Liver (tissue), 9 donors: ENCODE data around the gene DDX42. TPM values are rescaled to one million over a fixed set of nuclear protein-coding genes. Genes with fewer than 3 reads are reported as not detected.

Source experiments
- DNase-seq: peaks from one replicate; pipeline ENCODE4 v3.0.0-alpha.2; 2017; ENCODE audit warnings: low spot score
- H3K27ac ChIP-seq, 2 donors: one replicate each; pipeline ENCODE4 v1.7.0; 2013; ENCODE audit warnings: inconsistent platforms in 2 of 2, low read length in 2 of 2, control low read depth in 1 of 2, low read depth in 1 of 2, mild to moderate bottlenecking in 1 of 2
- H3K27me3 ChIP-seq, 4 donors: one replicate each; pipeline versions ENCODE4 v1.6.1 to v1.7.0; 2013; ENCODE audit warnings: low read length in 3 of 4, inconsistent platforms in 1 of 4, mild to moderate bottlenecking in 1 of 4, moderate library complexity in 1 of 4; ENCODE audit not compliant: control insufficient read depth in 4 of 4, insufficient read depth in 4 of 4
- H3K36me3 ChIP-seq, 4 donors: one replicate each; pipeline versions ENCODE4 v1.6.1 to v1.7.0; 2013; ENCODE audit warnings: low read length in 3 of 4, mild to moderate bottlenecking in 3 of 4, low read depth in 1 of 4, moderate library complexity in 1 of 4; ENCODE audit not compliant: control insufficient read depth in 4 of 4, insufficient read depth in 3 of 4
- H3K4me1 ChIP-seq, 4 donors: one replicate each; pipeline versions ENCODE4 v1.6.1 to v1.7.0; 2013; ENCODE audit warnings: low read length in 3 of 4, mild to moderate bottlenecking in 3 of 4, moderate library complexity in 1 of 4; ENCODE audit not compliant: control insufficient read depth in 4 of 4, insufficient read depth in 4 of 4
- H3K4me3 ChIP-seq, 3 donors: one replicate each; pipeline versions ENCODE4 v1.6.1 to v1.7.0; 2013; ENCODE audit warnings: low read length in 3 of 3, control low read depth in 1 of 3, low read depth in 1 of 3, mild to moderate bottlenecking in 1 of 3
- H3K9ac ChIP-seq, 2 donors: one replicate each; pipeline ENCODE4 v1.7.0; 2013; ENCODE audit warnings: low read length in 2 of 2, mild to moderate bottlenecking in 2 of 2, moderate library complexity in 2 of 2, control low read depth in 1 of 2, low read depth in 1 of 2
- H3K9me3 ChIP-seq, 4 donors: one replicate each; pipeline versions ENCODE4 v1.6.1 to v1.7.0; 2013; ENCODE audit warnings: low read length in 3 of 4; ENCODE audit not compliant: control insufficient read depth in 4 of 4
- ATF3 ChIP-seq: IDR thresholded peaks from 2 replicates; pipeline ENCODE4 v1.6.1; 2016; ENCODE audit warnings: antibody characterized with exemption
- CTCF ChIP-seq: fragments of 150-350 bp; IDR thresholded peaks from 2 replicates; pipeline ENCODE4 v1.5.1; 2017; ENCODE audit warnings: improper control_type of control experiment, low read depth, low read length; ENCODE audit not compliant: missing input control
- EGR1 ChIP-seq, 2 donors: IDR thresholded peaks; 2 replicates each; pipeline ENCODE4 v1.6.1; 2016 to 2018; ENCODE audit warnings: antibody characterized with exemption in 2 of 2, low read depth in 2 of 2
- FOXA1 ChIP-seq: IDR thresholded peaks from 2 replicates; pipeline ENCODE4 v1.6.1; 2016; ENCODE audit warnings: antibody characterized with exemption
- FOXA2 ChIP-seq: IDR thresholded peaks from 2 replicates; pipeline ENCODE4 v1.6.1; 2016; ENCODE audit warnings: antibody characterized with exemption
- HNF4A ChIP-seq, 2 donors: conservative IDR thresholded peaks; 2 replicates each; pipeline ENCODE4 v1.6.1; 2016; ENCODE audit warnings: antibody characterized with exemption in 2 of 2, mild to moderate bottlenecking in 2 of 2
- HNF4G ChIP-seq: IDR thresholded peaks from 2 replicates; pipeline ENCODE4 v1.6.1; 2016; ENCODE audit warnings: antibody characterized with exemption
- JUND ChIP-seq, 2 donors: IDR thresholded peaks; 2 replicates each; pipeline ENCODE4 v1.6.1; 2016; ENCODE audit warnings: antibody characterized with exemption in 2 of 2
- MAX ChIP-seq: IDR thresholded peaks from 2 replicates; pipeline ENCODE4 v1.6.1; 2016; ENCODE audit warnings: antibody characterized with exemption
- NR2F2 ChIP-seq: IDR thresholded peaks from 2 replicates; pipeline ENCODE4 v1.6.1; 2016; ENCODE audit warnings: antibody characterized with exemption
- RAD21 ChIP-seq, 2 donors: IDR thresholded peaks; 2 replicates each; pipeline ENCODE4 v1.6.1; 2016; ENCODE audit warnings: antibody characterized with exemption in 2 of 2, mild to moderate bottlenecking in 2 of 2
- REST ChIP-seq: IDR thresholded peaks from 2 replicates; pipeline ENCODE4 v1.6.1; 2016; ENCODE audit warnings: antibody characterized with exemption, mild to moderate bottlenecking
- RXRA ChIP-seq, 2 donors: IDR thresholded peaks; 2 replicates each; pipeline ENCODE4 v1.6.1; 2017 to 2018; ENCODE audit warnings: antibody characterized with exemption in 2 of 2, mild to moderate bottlenecking in 1 of 2
- SP1 ChIP-seq: IDR thresholded peaks from 2 replicates; pipeline ENCODE4 v1.6.1; 2018; ENCODE audit warnings: antibody characterized with exemption, mild to moderate bottlenecking
- TAF1 ChIP-seq: conservative IDR thresholded peaks from 2 replicates; pipeline ENCODE4 v1.6.1; 2016; ENCODE audit warnings: antibody characterized with exemption, mild to moderate bottlenecking
- YY1 ChIP-seq: IDR thresholded peaks from 2 replicates; pipeline ENCODE4 v1.6.1; 2016; ENCODE audit warnings: antibody characterized with exemption, mild to moderate bottlenecking
- ZBTB33 ChIP-seq: IDR thresholded peaks from 2 replicates; pipeline ENCODE4 v1.6.1; 2016; ENCODE audit warnings: antibody characterized with exemption
- WGBS: extraction: QIAGEN DNeasy Blood & Tissue Kit; methylation state at CpG from one replicate; pipeline ENCODE4 v1.1.7; 2013; 5-methylcytosine and 5-hydroxymethylcytosine counted together
- polyA plus RNA-seq, 2 donors: library from polyadenylated mRNA; stranded (reverse) in 1 of 2; unstranded in 1 of 2; fragments of 200-250 nt in 1 of 2; fragments of >200 nt in 1 of 2; fragmentation: Nextera tagmentation in 1 of 2; extraction: Ambion mirVana in 1 of 2; gene quantifications; one replicate each; pipeline versions ENCODE4 v1.2.1 to v1.2.3, GENCODE V29; 2013 to 2015
- total RNA-seq, 2 donors: library from RNA; depleted of rRNA; stranded (reverse); fragments of >200 nt; gene quantifications; one replicate each; pipeline ENCODE4 v1.2.3, GENCODE V29; 2014
- donor health status: healthy.
- donor health status: healthy.
- donor health status: healthy.
- donor health status: healthy.
- donor health status: healthy.

Gene DDX42
- 10 to 100 TPM; 39.7 to 64.2 TPM for total RNA-seq
- 10 to 100 TPM; 15.0 to 20.1 TPM for polyA plus RNA-seq

GRCh38 chr17:63774141-63774968 is at the start of gene DDX42:
Gene DDX42, plus strand, starts transcription at chr17:63774170. Its CDS starts 12,880 bp downstream, at chr17:63787050.
- peak; percentile 94 for DNase-seq
- TF ChIP-seq RXRA (IDR thresholded peaks at IDR 0.05) (no peak), REST (no peak), RAD21 (IDR thresholded peaks at IDR 0.05) (no peak), HNF4G (no peak), FOXA1 (no peak), MAX (no peak), JUND (IDR thresholded peaks at IDR 0.05) (no peak), ATF3 (no peak), FOXA2 (no peak), HNF4A (conservative IDR thresholded peaks at IDR 0.05) (no peak), TAF1 (no peak), NR2F2 (no peak), ZBTB33 (no peak), CTCF (no peak)
- H3K27ac ChIP-seq: peak within 1 kb of the TSS; percentile 95 to 97
- H3K9me3 ChIP-seq: no peaks in the 10 kb centered on the region
- WGBS: under 1% methylated on average over 67 of the region's 67 CpGs
- H3K4me1 ChIP-seq: peaks cover 7 to 28% (median 19%) of the 10 kb centered on the region in 4 donors
- H3K9ac ChIP-seq: peak within 1 kb of the TSS; percentile 79 to 95
- H3K27me3 ChIP-seq: no peaks in the 10 kb centered on the region
- peak within 1 kb of the TSS; percentile 77 to 93 (median 81) for H3K4me3 ChIP-seq
- peaks cover 0 to 5% (median 0%) of the 10 kb centered on the region in 4 donors for H3K36me3 ChIP-seq

- H3K4me3 ChIP-seq: no peak overlapping the region
- no peaks in the 10 kb centered on the region for H3K9me3 ChIP-seq
- H3K9ac ChIP-seq: no peak overlapping the region
- WGBS: 96% methylated on average over 8 of the region's 8 CpGs
- DNase-seq: no peak
- no peaks in the 10 kb centered on the region for H3K36me3 ChIP-seq
- no peak overlapping the region for H3K27ac ChIP-seq
- H3K4me1 ChIP-seq: peaks cover 0 to 7% (median 6%) of the 10 kb centered on the region in 4 donors
- TF ChIP-seq JUND (IDR thresholded peaks at IDR 0.05) (no peak), ZBTB33 (no peak), YY1 (no peak), SP1 (no peak), HNF4A (conservative IDR thresholded peaks at IDR 0.05) (no peak), EGR1 (IDR thresholded peaks at IDR 0.05; ENCODE audit: low read depth in 2 of 2) (no peak), RXRA (IDR thresholded peaks at IDR 0.05) (no peak), RAD21 (IDR thresholded peaks at IDR 0.05) (no peak), HNF4G (no peak)
- no peaks in the 10 kb centered on the region for H3K27me3 ChIP-seq
These were observed 38.3 kb upstream of the DDX42 start for GRCh38 chr17:63735691-63736090.
